GM19025 (cell line): ENCODE data around the gene ZMYM2.

Source experiments
- ATAC-seq: cut with Tn5 transposase; IDR thresholded peaks from one replicate; pipeline ENCODE4 v1.9.1; 2021; ENCODE audit warnings: mild to moderate bottlenecking, low read depth, moderate library complexity; ENCODE audit not compliant: unreplicated experiment

ZMYM2 gene

DNA sequence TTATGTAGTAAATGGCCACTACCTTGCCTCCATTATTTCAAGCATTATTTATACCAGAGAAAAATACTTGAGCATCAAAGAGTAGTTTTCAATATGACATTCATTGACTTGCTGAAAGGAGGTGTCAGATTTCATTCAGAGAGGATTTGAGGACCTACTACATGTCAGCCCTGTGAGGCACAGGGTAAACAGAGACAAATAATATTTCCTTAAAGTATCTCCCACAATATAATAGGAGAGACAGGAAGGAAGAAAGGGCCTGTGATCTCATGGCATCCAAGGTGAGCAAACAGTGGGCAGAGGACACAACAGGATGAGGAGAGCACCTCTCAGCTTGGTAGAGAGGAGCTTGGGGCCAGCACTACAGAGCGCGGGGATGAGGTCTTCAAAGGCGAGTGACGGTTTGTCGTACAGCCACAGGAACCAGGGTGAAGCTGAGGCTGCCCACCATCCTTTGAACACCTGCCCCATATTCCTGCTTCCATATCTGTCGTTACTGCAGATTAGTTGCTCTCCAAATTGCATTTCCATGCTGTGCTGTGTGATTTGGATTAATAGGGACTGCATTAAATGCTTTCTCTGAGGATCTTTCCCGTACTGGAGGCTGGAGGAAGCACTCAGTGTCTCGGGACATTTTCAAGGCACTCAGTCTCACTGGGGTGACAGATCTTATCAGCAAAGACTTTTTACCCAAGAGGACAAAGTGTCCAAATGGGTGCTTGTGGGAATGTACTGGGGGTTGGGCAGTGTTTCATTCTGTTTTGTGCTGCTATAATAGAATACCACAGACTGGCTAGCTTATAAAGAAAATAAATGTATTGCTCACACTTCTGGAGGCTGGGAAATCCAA, 143.2 kb downstream of the ZMYM2 start:
- no peak for ATAC-seq

DNA sequence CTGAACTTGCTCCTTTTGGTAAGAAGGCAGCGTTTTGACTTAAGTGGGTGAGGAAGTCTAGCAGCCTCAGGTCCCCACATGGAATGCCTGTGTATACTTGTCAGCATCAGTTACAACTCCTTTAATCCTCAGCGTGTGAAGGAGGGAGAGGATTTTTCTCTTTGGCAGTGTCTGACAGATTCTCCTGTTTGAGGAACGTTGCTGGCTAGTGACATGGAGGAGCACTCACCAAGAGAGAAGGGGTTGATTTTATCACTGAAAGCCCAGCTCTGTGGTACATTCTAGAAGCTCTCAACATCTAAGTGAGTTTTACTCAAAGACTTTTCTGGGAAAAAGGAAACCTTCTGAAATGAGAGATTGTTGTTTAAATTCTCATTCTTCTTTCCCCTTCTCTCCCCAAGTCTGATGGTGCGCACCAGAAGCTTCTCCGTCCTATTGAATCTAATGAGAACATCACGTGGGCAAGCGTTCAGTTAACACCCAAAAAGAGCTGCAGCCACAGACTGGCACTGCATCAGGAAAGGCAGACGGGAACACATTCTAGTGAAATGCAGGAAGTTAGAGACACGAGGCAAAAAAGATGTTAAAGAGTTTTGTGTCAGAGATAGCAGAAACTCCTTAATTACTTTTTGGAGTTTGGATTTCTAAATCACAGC, 144.1 kb downstream of the ZMYM2 start:
- ATAC-seq: no peak

DNA sequence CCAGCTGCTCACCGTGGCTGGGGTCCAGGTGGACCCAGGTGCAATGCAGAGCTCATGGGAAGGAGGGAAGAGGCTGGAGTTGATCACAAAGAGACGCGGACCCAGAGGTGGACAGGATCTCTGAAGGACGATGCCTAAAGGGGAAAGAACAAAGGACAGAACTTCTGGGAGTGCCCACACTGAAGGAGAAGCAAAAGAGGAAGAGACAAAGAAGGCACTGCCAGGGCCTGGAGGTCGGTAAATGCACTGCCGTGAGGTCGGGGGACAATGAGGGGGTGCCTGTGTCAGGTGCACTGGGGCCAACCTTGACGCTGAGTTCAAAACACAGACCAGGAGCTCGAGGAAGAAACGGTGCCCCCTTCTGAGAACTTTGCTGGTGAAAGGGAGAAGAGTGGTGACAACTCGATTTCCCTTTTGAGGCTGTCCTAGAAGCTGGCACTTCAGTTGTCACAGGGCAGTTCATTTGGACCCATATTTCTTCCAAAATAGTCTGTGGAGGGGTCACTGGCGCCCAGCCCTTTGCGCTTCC, 146.7 kb downstream of the ZMYM2 start:
- ATAC-seq: no peak

DNA sequence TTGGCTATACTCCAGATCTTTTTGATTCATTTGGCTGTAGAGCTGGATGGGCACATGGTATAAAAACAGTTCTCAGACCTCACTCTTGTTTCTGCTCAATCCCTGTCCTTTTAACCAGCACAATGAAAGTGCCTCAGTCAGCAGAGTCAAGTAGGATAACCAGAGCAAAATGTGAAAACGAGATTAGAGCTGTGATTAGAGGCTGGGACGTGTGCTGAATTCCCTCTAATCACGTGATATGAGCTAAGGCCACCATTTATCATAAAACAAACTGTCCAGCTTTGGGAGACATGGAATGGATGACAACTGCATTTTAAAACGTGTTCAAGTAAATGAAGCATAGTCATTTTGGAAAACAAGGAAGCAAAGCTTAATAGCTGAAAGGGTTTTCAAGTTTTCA, 148.2 kb downstream of the ZMYM2 start:
- ATAC-seq: no peak

DNA sequence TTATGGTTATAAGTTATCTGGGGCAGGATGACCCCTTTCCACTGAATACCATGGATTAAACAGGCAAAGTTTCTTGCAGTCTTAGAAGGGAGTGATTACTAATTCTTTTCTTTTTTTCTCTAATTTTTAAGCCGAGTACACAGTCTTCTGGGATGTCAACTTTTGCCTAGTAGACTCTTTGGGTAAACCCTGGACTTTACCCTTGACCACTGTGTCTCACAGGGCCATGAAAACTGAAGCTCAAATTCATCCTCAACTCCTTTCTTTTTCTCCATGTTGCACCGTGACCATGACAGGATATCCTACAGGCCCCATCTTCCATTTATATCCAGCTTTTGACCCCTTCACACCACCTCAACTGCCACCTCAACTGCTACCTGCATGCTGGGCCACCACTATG, 150.5 kb downstream of the ZMYM2 start:
- ATAC-seq: no peak

DNA sequence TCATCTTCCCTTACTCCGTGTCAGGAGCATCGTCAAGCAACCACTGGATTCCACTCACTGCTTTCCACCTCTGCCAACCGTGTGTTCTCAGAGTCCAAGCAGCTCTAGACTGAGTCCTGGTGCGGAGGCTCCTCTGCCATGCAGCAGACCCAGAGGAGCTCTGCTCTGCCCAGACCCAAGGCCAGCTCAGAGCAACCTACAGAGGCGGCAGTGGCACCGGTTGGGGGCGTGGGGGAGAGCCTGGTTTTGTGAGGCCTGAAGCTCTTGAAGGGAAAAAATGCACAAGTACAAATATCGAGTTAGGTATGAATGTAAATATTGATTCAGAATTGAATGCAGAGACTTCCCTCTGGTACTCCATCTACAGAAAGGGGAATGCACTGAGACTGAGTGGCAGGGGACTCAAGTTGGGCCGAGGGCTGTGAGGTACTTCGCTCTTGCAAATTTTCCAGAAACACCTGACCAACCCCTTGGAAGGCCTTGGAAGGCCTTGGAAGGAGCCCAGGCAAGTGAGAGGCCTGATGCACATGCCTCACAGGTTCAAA, 155.6 kb downstream of the ZMYM2 start:
- ATAC-seq: no peak

DNA sequence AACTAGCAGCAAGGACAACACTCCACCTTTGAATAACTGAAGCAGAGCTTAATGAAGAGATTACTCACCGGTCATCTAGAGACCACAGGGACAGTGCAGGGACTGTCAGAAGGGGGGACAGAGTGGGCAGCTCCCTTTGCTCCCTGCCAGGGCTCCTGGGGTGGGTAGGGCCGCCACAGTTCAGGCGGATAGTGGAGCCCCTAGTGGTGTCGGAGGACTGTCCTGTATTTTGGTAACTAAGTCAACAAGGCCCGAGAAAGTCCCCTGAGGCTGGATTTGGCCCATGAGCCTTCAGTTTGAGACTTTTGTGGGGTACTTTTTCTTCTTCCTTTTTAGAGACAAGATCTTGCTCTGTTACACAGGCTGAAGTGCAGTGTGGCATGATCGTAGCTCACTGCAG, 157.7 kb downstream of the ZMYM2 start:
- no peak for ATAC-seq

DNA sequence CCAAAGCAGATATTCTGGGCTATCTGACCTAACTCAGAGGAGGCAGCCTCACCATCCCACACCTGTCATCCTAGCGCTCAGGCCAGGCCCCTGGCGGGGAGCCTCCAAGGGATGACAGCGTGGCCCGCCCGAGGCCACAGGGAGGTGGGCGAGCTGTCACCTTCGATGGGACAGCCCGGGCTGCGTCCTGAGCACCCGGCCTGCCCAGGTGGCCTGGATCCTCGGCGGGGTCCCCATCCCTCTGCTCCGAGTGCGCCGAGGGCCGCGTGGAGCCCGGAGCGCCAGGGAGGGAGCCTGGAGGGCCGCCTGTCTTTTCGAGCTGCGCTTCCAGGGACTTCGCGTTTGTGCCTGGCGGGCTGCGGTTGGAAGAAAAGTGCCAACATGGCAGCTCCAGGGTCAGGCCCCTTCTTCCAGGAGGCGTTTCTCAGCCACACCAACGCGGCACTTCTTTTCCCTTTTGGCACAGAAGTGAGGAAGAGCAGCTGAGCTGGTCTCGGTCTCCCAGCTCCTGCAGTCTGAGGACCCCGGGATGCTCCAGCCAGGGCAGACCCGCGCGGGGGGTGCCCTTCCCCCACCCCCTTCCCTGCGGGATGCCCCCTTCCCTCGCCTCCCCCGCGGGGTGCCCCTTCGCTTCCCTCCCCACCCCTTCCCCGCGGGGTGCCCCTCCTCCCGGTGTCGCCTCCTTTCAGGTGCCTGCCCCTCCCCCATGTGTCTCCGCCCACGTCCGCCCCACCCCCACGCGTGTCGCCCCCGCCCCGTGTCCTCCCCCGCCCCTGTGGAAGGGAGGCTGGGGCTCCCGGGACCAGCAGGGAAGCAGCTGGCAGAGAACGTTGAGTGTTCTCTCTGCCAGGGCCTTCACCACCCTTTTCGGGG, 160.0 kb downstream of the ZMYM2 start:
- ATAC-seq: no peak

DNA sequence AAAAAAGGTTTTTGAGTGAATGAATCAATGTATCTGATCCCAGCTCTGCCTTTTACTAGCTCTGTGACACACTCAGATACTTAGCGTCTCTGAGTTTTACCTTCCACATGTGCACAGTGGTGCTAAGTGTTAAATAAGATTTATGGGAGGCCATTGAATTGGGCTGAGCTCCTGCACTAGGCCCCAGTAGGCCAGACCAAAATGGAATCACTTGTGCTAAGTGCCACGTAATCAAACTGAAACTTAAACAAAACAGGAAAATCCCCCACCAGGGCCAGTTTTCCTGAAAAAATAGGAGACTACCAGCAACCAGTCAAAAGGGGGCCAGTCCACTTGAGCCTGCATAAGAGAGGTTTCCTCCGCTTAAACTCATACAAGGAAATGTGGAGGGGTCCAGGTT, 161.4 kb downstream of the ZMYM2 start:
- ATAC-seq: no peak

DNA sequence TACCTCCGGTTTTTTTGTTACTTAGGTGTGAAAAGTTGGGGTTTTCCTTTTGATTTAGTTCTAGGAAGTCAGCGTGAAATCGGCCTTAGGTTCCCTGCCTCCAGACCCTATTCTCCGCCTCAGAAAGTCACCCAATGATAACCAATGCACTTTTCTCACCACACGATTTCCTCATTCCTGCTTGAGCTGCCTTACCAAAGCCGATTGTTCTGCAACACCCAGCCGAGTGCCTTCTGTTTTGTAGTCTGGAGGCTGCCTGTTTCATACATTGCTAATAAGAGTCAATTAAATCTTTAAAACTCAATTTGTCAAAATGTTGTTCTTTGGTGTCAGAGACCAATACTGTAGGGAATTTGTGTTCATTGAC, 162.6 kb downstream of the ZMYM2 start:
- no peak for ATAC-seq

DNA sequence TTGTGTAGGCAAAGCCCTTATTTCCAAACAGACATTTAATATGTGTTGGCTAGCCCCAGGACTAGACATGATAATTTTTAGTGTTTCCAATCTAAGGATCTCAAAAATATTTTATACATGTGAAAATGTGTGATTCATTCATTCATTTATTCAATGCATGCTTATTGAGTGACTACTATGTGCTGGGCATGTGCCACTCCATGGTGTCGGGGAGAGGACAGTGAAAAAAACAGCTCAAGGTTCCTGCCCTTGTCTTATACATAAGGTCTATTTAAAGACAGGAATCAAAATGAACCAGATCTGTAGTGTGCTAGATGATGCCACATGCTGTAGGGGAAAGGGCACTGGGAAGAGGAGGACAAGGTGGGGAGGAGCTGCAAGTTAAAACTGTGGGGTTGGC, 165.8 kb downstream of the ZMYM2 start:
- no peak for ATAC-seq

DNA sequence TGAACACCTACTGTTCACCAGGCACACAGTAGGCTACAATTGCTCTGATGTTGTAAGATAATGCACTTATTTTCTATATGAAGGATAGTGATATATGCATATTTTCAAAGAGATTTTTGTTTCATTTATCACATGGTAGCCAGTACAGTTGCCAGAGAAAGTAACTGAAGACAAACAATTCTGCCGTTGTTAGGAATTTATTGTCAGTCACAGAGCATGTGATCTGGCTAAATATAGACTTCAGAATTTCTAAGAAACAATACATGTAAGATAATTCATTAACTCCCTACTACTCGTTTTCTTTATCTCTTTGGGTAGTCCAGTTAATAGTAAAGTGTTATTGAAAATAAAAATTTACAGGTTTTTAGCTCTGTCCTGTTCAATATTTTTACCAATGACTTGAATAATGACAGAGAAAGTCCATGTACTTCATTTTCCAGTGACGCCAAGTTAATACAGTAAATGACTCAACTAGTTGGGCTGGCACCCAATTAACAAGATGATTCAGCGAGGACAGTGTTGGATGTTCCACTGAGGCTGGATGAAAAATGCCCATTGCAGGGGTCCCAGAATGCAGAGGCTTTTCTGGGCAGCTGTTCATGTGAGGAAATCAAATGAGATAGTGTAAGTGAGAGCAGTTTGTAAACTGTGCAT, 166.7 kb downstream of the ZMYM2 start:
- ATAC-seq: no peak

DNA sequence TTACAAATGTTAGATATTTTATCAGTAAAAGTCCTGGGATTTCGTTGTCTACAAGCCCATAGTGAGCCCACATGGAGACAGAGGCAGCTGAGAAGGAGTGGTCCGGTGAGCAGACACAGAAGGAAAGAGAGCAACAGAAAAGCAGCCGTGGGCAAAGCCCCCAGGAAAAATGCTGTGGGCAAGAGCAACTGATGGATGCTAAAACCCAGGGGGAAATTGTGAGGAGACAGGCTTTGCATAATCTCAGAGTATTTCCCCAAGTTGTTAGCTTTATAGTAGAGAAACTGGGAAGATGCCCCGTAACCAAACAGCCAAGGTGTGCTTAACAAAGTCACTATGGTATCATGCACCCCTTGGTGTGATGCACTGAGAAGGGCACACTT, 167.2 kb downstream of the ZMYM2 start:
- no peak for ATAC-seq

DNA sequence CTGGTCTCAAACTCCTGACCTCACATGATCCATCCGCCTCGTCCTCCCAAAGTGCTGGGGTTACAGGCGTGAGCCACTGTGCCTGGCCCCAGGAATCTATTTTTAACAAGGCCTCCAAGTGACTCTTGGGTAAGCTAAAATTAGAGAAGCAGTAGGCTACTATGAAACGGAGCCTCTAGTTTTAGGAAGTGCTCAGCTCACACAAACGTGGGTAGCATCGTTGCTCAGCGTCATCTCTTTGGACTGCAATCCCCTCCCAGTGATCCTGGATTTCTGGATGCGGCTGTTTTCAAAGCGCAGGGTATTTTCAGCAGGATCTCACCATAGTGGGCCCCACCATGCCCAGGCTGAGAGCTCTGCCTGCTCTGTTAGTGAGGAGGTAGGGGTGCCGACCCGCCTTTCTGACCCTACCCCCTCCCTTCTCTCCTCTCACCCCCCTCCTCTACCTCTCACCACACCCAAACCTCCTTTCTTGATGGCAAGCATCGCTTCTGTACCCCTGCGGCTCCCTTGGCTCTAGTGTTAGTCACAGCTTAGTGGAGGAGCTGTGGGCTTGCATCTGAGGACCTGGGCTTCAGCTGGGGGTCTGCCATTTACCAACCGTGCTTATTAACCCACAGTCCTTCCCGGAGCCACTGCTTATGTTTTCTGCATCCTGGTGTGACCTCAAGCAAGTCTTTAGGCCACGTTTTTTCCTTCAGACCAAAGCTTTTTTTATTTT, 168.2 kb downstream of the ZMYM2 start:
- ATAC-seq: no peak

DNA sequence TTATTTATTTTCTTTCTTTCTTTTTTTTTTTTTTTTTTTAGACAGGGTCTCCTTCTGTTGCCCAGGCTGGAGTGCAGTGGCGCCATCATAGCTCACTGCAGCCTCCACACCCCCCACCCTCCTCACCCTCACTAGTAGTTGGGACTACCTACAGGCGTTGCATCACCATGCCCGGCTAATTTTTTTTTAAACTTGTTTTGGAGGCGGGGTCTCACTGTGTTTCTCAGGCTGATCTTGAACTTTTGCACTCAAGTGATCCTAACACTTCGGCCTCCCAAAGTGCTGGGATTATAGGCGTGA, 168.7 kb downstream of the ZMYM2 start:
- no peak for ATAC-seq

DNA sequence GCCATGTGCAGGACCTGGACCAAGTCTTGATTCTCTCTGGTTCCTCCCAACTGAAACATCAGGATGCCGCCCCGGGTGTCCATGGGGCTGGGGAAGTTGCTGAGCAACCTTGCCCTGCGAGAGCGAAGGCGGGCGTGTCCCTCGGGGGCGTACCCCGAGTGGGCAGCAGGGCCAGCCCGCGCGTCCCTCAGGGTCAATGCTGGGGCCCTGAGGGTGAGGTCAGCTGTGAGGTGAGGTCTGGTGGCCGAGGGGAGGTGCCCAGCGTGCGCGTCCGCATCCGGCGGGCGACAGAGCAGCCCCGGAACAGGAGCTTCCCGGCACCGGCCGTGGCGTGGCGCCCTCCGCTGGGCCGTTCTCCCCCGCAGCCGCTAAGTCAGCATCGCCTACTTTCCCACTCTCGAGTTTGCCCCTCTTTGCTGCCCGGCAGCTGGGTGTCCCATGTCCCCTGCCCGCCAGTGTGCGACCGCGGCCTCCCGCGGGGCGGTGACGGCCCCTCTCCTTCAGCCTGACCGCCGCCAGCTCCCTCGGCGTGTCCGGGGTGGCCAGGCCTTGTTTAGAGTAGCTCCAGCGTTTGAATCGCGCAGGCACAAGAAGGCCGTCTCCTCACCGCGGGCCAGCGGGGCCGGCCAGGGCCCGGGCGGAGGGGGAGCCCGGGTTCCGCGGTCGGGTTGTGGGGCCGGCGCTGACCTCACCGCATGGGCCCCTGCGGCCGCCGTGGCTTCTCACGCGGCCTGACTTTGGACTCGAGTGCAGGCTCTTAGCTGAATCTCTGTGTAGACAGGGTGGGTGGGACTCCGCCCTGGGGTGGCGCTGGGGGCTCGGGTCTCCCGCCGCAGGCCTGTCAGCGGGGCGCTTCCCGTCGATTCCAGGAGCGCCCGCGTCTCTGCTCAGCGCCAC, 169.3 kb downstream of the ZMYM2 start:
- ATAC-seq: peak; percentile 66

DNA sequence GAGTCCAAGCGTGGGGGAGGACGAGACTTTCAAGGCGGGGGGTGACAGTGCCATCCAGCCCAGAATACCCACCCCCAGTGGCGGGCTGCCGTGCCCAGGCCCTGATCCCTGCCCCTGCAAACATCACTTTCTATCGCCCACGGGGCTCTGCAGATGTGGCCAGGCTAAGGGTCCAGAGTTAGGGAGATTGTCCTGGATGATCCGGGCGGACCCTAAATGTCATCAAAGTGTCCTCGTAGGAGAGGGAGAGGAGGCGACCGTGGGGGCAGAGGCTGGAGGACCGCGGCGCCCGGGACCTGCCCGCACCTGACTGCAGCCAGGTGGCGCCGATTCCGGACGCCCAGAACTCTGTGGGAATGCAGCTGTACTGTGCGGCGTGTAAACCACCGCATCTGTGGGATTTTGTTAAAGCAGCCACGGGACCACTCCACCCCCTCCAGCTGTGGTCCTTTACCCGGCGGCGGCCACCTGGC, 170.0 kb downstream of the ZMYM2 start:
- ATAC-seq: no peak

DNA sequence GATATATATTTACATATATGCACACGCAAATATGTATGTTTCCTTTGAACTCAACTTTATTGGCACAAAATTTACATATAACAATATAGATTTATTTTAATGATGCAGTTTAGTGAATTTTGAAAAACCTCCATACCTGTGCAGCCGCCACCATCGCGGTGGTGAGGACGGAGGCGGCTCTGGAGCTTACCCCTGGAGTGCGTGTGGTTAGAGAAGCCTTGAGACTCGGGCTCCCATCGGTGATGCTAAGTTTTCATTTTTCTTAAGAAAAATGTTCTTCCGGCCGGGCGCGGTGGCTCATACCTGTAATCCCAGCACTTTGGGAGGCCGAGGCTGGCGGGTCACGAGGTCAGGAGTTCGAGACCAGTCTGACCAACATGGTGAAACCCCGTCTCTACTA, 170.5 kb downstream of the ZMYM2 start:
- no peak for ATAC-seq

DNA sequence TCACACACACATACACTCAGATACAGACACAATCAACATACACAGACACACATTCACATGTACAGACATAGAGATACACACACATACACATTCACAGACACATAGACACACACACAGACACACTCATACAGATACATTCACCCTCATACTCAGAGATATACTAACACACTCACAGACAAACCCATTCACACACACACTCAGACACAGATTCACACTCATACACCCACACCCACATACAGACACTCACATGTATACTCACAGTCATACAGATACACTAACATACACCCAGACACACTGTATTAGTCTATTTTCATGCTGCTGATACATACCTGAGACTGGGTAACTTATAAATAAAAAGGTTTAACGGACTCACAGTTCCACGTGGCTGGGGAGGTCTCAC, 171.5 kb downstream of the ZMYM2 start:
- ATAC-seq: no peak
